Tongue (tissue), 2 donors: Measurements from ENCODE around the gene OR1J1. TPM values are rescaled to one million over a fixed set of nuclear protein-coding genes. Genes with fewer than 3 reads are reported as not detected.

Experiments
- DNase-seq: peaks from one replicate; pipeline ENCODE4 v3.0.0-alpha.2; 2015
- total RNA-seq: library from RNA; depleted of rRNA; stranded (reverse); fragments of >200 nt; gene quantifications from one replicate; pipeline ENCODE4 v1.2.3, GENCODE V29; 2014

OR1J1 gene
- not detected for total RNA-seq

GRCh38 chr9:122477826-122478225 lies at the start of gene OR1J1:
Gene OR1J1 (minus strand): TSS chr9:122477926. CDS start chr9:122477926, 0 bp downstream.
- DNase-seq: no peak

GRCh38 chr9:122527193-122527592 lies 49.5 kb upstream of the OR1J1 start, which contains the start of gene OR1N1:
Gene OR1N1 (minus strand): TSS chr9:122527293. CDS start chr9:122527293, 0 bp downstream.
- no peak for DNase-seq

- DNase-seq: no peak
These were observed 48.9 kb upstream of the OR1J1 start for GRCh38 chr9:122526602-122527001.

- no peak for DNase-seq
These were observed 41.6 kb upstream of the OR1J1 start for GRCh38 chr9:122519376-122519775.

- DNase-seq: no peak
These were observed 41.1 kb upstream of the OR1J1 start, which contains the start of gene OR1J4 for GRCh38 chr9:122518841-122519240. Gene OR1J4 (plus strand): TSS chr9:122519141. CDS start chr9:122519141, 0 bp downstream.

- DNase-seq: no peak
These were observed 40.5 kb upstream of the OR1J1 start for GRCh38 chr9:122518226-122518625.

GRCh38 chr9:122510502-122510901 lies 32.8 kb upstream of the OR1J1 start, which contains the start of gene OR1J2:
Gene OR1J2 (plus strand): TSS chr9:122510802. CDS start chr9:122510802, 0 bp downstream.
- no peak for DNase-seq

GRCh38 chr9:122506964-122507363 lies 29.2 kb upstream of the OR1J1 start:
- DNase-seq: no peak

- DNase-seq: peak; percentile 19
These were observed 21.2 kb upstream of the OR1J1 start for GRCh38 chr9:122498883-122499288.

- no peak for DNase-seq
These were observed 1.3 kb upstream of the OR1J1 start for GRCh38 chr9:122479062-122479461.

- DNase-seq: no peak
These were observed 380 bp downstream of the OR1J1 start for GRCh38 chr9:122477346-122477745.

GRCh38 chr9:122475717-122476116 lies 2.0 kb downstream of the OR1J1 start:
- no peak for DNase-seq

GRCh38 chr9:122474561-122474960 lies 3.2 kb downstream of the OR1J1 start:
- no peak for DNase-seq

- no peak for DNase-seq
These were observed 9.0 kb downstream of the OR1J1 start for GRCh38 chr9:122468735-122469134.

GRCh38 chr9:122466456-122466855 lies 11.3 kb downstream of the OR1J1 start:
- DNase-seq: no peak

- DNase-seq: peak; percentile 81
These were observed 12.8 kb downstream of the OR1J1 start for GRCh38 chr9:122464633-122465567.

- DNase-seq: no peak
These were observed 13.7 kb downstream of the OR1J1 start for GRCh38 chr9:122463828-122464632.

- no peak for DNase-seq
These were observed 19.9 kb downstream of the OR1J1 start for GRCh38 chr9:122457787-122458186.

- no peak for DNase-seq
These were observed 21.6 kb downstream of the OR1J1 start for GRCh38 chr9:122456123-122456522.

GRCh38 chr9:122453677-122454135 lies 24.0 kb downstream of the OR1J1 start:
- DNase-seq: no peak

GRCh38 chr9:122446819-122447484 lies 30.8 kb downstream of the OR1J1 start:
- no peak for DNase-seq

GRCh38 chr9:122445155-122445749 lies 32.5 kb downstream of the OR1J1 start:
- DNase-seq: no peak
